Fibroblast of the aortic adventitia (primary cell): ENCODE results near the gene RAPH1. TPM values are rescaled to one million over a fixed set of nuclear protein-coding genes. Genes with fewer than 3 reads are reported as not detected.

Experiments
- DNase-seq: peaks from one replicate; pipeline ENCODE4 v3.0.0-alpha.2; 2010; ENCODE audit warnings: low read depth
- H3K4me3 ChIP-seq: 2 replicates; pipeline ENCODE4 v1.5.1; 2011; ENCODE audit warnings: low read depth, mild to moderate bottlenecking, control low read depth, low read length, moderate library complexity
- total RNA-seq: library from RNA; depleted of rRNA; stranded (reverse); fragments of >200 nt; gene quantifications from 2 replicates; pipeline ENCODE4 v1.2.3, GENCODE V29; 2012; ENCODE audit warnings: low replicate concordance
- TF ChIP-seq, protein P1 (sequence below): IDR thresholded peaks from 2 replicates; pipeline ENCODE4 v1.5.1; 2011; ENCODE audit warnings: mild to moderate bottlenecking, low read length, control low read depth, inconsistent platforms; ENCODE audit not compliant: insufficient read depth

The RAPH1 gene
- total RNA-seq, 1 donor, result 18.8 TPM

GRCh38 chr2:203470371-203470770 is 64.7 kb downstream of the RAPH1 start:
- TF ChIP-seq, protein P1, sequence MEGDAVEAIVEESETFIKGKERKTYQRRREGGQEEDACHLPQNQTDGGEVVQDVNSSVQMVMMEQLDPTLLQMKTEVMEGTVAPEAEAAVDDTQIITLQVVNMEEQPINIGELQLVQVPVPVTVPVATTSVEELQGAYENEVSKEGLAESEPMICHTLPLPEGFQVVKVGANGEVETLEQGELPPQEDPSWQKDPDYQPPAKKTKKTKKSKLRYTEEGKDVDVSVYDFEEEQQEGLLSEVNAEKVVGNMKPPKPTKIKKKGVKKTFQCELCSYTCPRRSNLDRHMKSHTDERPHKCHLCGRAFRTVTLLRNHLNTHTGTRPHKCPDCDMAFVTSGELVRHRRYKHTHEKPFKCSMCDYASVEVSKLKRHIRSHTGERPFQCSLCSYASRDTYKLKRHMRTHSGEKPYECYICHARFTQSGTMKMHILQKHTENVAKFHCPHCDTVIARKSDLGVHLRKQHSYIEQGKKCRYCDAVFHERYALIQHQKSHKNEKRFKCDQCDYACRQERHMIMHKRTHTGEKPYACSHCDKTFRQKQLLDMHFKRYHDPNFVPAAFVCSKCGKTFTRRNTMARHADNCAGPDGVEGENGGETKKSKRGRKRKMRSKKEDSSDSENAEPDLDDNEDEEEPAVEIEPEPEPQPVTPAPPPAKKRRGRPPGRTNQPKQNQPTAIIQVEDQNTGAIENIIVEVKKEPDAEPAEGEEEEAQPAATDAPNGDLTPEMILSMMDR, result no peak

GRCh38 chr2:203469546-203469945 is 65.6 kb downstream of the RAPH1 start:
- TF ChIP-seq, protein P1, result no peak

More at GRCh38 chr2:203470371-203470770, 64.7 kb downstream of the RAPH1 start:
- H3K4me3 ChIP-seq, result no peak overlapping the region
- no peak for DNase-seq

GRCh38 chr2:203463266-203463678 is 71.8 kb downstream of the RAPH1 start:
- TF ChIP-seq, protein P1, result no peak
- H3K4me3 ChIP-seq, result peak overlapping the region; percentile 11
- DNase-seq, result peak; percentile 80

More at GRCh38 chr2:203469546-203469945, 65.6 kb downstream of the RAPH1 start:
- H3K4me3 ChIP-seq, result no peak overlapping the region
- no peak for DNase-seq

- DNase-seq, result no peak
- H3K4me3 ChIP-seq, result no peak overlapping the region
- TF ChIP-seq, protein P1, result no peak
Measured at GRCh38 chr2:203462308-203462707, 72.8 kb downstream of the RAPH1 start.

GRCh38 chr2:203461746-203462145 is 73.4 kb downstream of the RAPH1 start:
- DNase-seq, result peak; percentile 65
- TF ChIP-seq, protein P1, result no peak
- no peak overlapping the region for H3K4me3 ChIP-seq

GRCh38 chr2:203455209-203455608 is 79.9 kb downstream of the RAPH1 start:
- DNase-seq, result no peak
- H3K4me3 ChIP-seq, result no peak overlapping the region
- TF ChIP-seq, protein P1, result no peak

- TF ChIP-seq, protein P1, result peak; percentile 76
- peak; percentile 78 for DNase-seq
- no peak overlapping the region for H3K4me3 ChIP-seq
Measured at GRCh38 chr2:203453858-203454451, 81.1 kb downstream of the RAPH1 start.
